Middle frontal gyrus (tissue), 1 donor: Measurements from ENCODE around the gene HCRT.
"Not testable (repeated sequence)": the region's sequence is repeated elsewhere in the genome, so short reads cannot be mapped to it uniquely, and the experiment has no call there.

ENCODE experiments used
- DNase-seq: peaks from one replicate; pipeline ENCODE4 v3.0.0-alpha.2; 2015; ENCODE audit warnings: low spot score; ENCODE audit errors: extremely low spot score

HCRT gene

DNA sequence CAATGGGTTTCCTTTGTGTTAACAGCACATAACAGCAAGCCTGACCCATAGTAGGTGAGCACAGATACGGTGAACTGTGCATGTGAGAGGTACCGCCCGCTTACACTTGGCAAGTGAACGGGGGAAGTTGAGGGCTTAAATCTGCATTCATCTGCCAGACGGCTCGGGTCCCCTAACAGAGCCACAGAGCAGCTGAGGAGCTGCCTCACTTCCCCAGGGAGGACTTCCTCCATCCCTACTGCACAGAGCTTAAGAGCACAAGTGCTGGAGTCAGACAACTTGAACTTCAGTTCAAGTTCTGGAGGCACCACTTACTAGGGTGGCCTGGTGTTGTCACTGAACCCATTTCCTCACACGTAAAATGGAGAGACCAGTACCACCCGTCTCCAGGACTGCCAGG is 43.9 kb downstream of the HCRT start:
- no peak for DNase-seq

DNA sequence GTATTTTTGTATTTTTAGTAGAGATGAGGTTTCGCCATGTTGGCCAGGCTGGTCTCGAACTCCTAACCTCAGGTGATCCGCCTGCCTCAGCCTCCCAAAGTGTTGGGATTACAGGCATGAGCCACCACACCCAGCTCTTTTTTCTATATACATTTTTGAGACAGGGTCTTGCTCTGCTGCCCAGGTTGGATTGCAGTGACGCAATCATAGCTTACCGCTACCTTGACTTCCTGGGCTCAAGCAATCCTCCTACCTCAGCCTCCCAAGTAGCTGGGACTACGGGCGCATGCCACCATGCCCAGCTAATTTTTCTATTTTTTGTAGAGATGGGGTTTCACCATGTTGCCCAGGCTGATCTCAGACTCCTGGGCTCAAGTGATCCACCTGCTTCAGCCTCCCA is 44.6 kb downstream of the HCRT start:
- DNase-seq, result not testable (repeated sequence)

- DNase-seq, result no peak
Observed at GRCh38 chr17:42138749-42139492, 46.3 kb downstream of the HCRT start.

GRCh38 chr17:42136654-42137051 is 48.6 kb downstream of the HCRT start:
- DNase-seq, result no peak

GRCh38 chr17:42135664-42136653 is 49.3 kb downstream of the HCRT start:
- no peak for DNase-seq

GRCh38 chr17:42135151-42135550 is 50.1 kb downstream of the HCRT start:
- DNase-seq, result no peak
